GM23338 (cell line): ENCODE measurements around the gene RHOH. TPM values are rescaled to one million over a fixed set of nuclear protein-coding genes. Genes with fewer than 3 reads are reported as not detected.

Experiments
- ATAC-seq: fragments of 200-7000 bp; cut with Tn5 transposase; 3 replicates; pipeline ENCODE4 v1.9.1; 2020
- DNase-seq: peaks from one replicate; pipeline ENCODE4 v3.0.0-alpha.2; 2015; ENCODE audit warnings: low spot score
- H2AFZ ChIP-seq: fragments of 200-600 bp; sonication (generic); 2 replicates; pipeline ENCODE4 v1.8.0; 2016; ENCODE audit warnings: antibody characterized with exemption, mild to moderate bottlenecking, moderate library complexity
- H3F3A ChIP-seq: fragments of 200-600 bp; sonication (generic); replicated peaks from 2 replicates; pipeline ENCODE4 v1.8.0; 2017; ENCODE audit warnings: antibody characterized with exemption, mixed run types, low read depth
- H3K27ac ChIP-seq: fragments of 200-600 bp; sonication (generic); 2 replicates; pipeline ENCODE4 v1.6.1; 2016; ENCODE audit warnings: low read depth
- H3K27me3 ChIP-seq: fragments of 200-600 bp; sonication (generic); 2 replicates; pipeline ENCODE4 v1.8.0; 2016; ENCODE audit warnings: mild to moderate bottlenecking, mixed run types, moderate library complexity; ENCODE audit not compliant: insufficient read depth
- H3K36me3 ChIP-seq: fragments of 200-600 bp; sonication (generic); 2 replicates; pipeline ENCODE4 v1.8.0; 2016; ENCODE audit warnings: mild to moderate bottlenecking; ENCODE audit not compliant: insufficient read depth
- H3K4me1 ChIP-seq: fragments of 200-600 bp; sonication (generic); 2 replicates; pipeline ENCODE4 v1.8.0; 2016; ENCODE audit warnings: mild to moderate bottlenecking, moderate library complexity; ENCODE audit not compliant: insufficient read depth
- H3K4me2 ChIP-seq: fragments of 200-600 bp; sonication (generic); 2 replicates; pipeline ENCODE4 v1.7.1; 2017; ENCODE audit warnings: mixed run types
- H3K4me3 ChIP-seq: fragments of 200-600 bp; sonication (generic); 2 replicates; pipeline ENCODE4 v1.6.1; 2016; ENCODE audit warnings: mixed run types
- H3K79me2 ChIP-seq: fragments of 200-600 bp; sonication (generic); replicated peaks from 2 replicates; pipeline ENCODE4 v1.8.0; 2017; ENCODE audit warnings: mild to moderate bottlenecking; ENCODE audit not compliant: insufficient read depth
- H3K9me2 ChIP-seq: fragments of 200-600 bp; sonication (generic); 2 replicates; pipeline ENCODE4 v1.8.0; 2017; ENCODE audit not compliant: insufficient read depth
- H4K20me1 ChIP-seq: fragments of 200-600 bp; sonication (generic); replicated peaks from 2 replicates; pipeline ENCODE4 v1.8.0; 2017; ENCODE audit warnings: mild to moderate bottlenecking; ENCODE audit not compliant: insufficient read depth
- H3K27ac Mint-ChIP-seq: 2 replicates; pipeline ENCODE4 v1.8.0; 2020; ENCODE audit warnings: inconsistent platforms, mild to moderate bottlenecking, moderate library complexity, mixed read lengths
- H3K27me3 Mint-ChIP-seq: 3 replicates; pipeline ENCODE4 v1.8.0; 2022; ENCODE audit warnings: low read depth, mild to moderate bottlenecking, moderate library complexity, mixed read lengths, inconsistent platforms; ENCODE audit not compliant: insufficient read depth, poor library complexity
- H3K36me3 Mint-ChIP-seq: 3 replicates; pipeline ENCODE4 v1.8.0; 2021; ENCODE audit warnings: low read depth, mild to moderate bottlenecking, inconsistent platforms, moderate library complexity, mixed read lengths
- H3K4me1 Mint-ChIP-seq: 3 replicates; pipeline ENCODE4 v1.8.0; 2020; ENCODE audit warnings: mild to moderate bottlenecking, inconsistent platforms, mixed read lengths
- H3K4me3 Mint-ChIP-seq: 3 replicates; pipeline ENCODE4 v1.8.0; 2021; ENCODE audit warnings: moderate library complexity, mild to moderate bottlenecking, inconsistent platforms, mixed read lengths
- H3K9me3 Mint-ChIP-seq: 3 replicates; pipeline ENCODE4 v1.8.0; 2020; ENCODE audit warnings: moderate library complexity, mild to moderate bottlenecking, inconsistent platforms, mixed read lengths
- CREB1 ChIP-seq: fragments of 250-450 bp; sonication (Bioruptor Pico); IDR thresholded peaks from 2 replicates; pipeline ENCODE4 v1.5.0; 2020; ENCODE audit warnings: low read depth, mild to moderate bottlenecking, moderate library complexity
- ETS1 ChIP-seq: IDR thresholded peaks from 2 replicates; pipeline ENCODE4 v1.6.1; 2016; ENCODE audit warnings: antibody characterized with exemption
- EZH2 ChIP-seq: fragments of 200-600 bp; sonication (generic); IDR thresholded peaks from one replicate; pipeline ENCODE4 v1.8.0; 2017; ENCODE audit warnings: antibody characterized with exemption, mild to moderate bottlenecking, low read depth; ENCODE audit not compliant: unreplicated experiment
- JUNB ChIP-seq: IDR thresholded peaks from one replicate; pipeline ENCODE4 v1.6.1; 2016; ENCODE audit warnings: antibody characterized with exemption; ENCODE audit not compliant: unreplicated experiment
- POLR2AphosphoS5 ChIP-seq: IDR thresholded peaks from 2 replicates; pipeline ENCODE4 v1.6.1; 2016; ENCODE audit warnings: antibody characterized with exemption, low read depth
- REST ChIP-seq: IDR thresholded peaks from one replicate; pipeline ENCODE4 v1.6.1; 2018; ENCODE audit warnings: antibody characterized with exemption; ENCODE audit not compliant: unreplicated experiment
- STAT1 ChIP-seq: IDR thresholded peaks from one replicate; pipeline ENCODE4 v1.6.1; 2016; ENCODE audit warnings: antibody characterized with exemption; ENCODE audit not compliant: unreplicated experiment
- ZNF331 ChIP-seq: fragments of 250-450 bp; sonication (Bioruptor Pico); IDR thresholded peaks from 2 replicates; pipeline ENCODE4 v1.5.0; 2020; ENCODE audit warnings: low read depth, mild to moderate bottlenecking, moderate library complexity
- polyA plus RNA-seq: library from polyadenylated mRNA; unstranded; fragments of >200 nt; fragmentation: Nextera tagmentation; extraction: Ambion mirVana; gene quantifications from 2 replicates; pipeline ENCODE4 v1.2.1, GENCODE V29; 2016
- total RNA-seq: library from RNA; depleted of rRNA; stranded (reverse); fragments of >200 nt; shearing (Covaris generic); gene quantifications from 2 replicates; pipeline ENCODE4 v1.2.3, GENCODE V29; 2014
- TF ChIP-seq, protein P1 (sequence below): fragments of 250-450 bp; sonication (Bioruptor Pico); IDR thresholded peaks from 2 replicates; pipeline ENCODE4 v1.5.0; 2020; ENCODE audit warnings: mild to moderate bottlenecking, moderate library complexity

The RHOH gene
- total and polyA plus RNA-seq, 2 experiments from 2014 or later, result 2.2 to 3.7 TPM

DNA sequence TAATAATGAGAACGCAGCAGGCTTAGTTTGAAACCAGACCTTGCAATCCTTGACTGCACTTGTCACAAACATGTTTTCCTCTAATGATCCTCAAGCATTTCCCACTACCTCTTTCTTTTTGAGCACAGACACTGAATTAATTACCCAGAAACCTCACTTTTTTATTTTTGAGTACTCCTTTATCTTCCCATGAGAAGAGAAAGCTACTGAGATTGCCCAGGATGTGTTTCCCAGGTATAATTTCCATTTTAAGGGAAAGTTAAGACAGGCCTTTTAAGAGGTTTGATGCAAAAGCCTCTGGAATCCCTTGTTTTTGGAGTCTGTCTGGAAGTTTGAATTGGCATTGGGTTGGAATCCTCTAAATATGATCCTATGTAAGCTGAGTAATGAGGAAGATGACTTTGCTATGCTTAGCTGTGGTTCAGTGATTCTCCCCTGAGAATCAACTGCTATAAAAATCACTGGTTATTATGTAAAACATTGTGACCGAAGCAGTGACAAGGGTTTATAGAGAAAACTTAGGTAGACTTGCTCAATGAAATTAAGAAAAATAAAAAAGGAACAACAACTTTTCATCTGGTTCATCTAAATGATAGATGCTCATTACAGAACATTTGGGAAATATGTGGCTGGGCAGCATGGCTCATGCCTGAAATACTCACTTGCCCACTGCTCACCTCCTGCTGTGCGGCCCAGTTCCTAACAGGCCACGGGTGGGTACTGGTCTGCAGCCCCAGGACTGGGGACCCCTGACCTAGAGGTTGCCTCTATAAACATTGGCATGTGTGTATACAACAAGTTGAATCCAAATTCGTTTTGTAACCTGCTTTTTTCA, 10.8 kb upstream of the RHOH start:
- TF ChIP-seq REST (no peak), STAT1 (no peak), CREB1 (CRISPR knock-in tag) (no peak), ZNF331 (CRISPR knock-in tag) (no peak), POLR2AphosphoS5 (no peak), EZH2 (no peak), JUNB (no peak), ETS1 (no peak)
- TF ChIP-seq, protein P1, sequence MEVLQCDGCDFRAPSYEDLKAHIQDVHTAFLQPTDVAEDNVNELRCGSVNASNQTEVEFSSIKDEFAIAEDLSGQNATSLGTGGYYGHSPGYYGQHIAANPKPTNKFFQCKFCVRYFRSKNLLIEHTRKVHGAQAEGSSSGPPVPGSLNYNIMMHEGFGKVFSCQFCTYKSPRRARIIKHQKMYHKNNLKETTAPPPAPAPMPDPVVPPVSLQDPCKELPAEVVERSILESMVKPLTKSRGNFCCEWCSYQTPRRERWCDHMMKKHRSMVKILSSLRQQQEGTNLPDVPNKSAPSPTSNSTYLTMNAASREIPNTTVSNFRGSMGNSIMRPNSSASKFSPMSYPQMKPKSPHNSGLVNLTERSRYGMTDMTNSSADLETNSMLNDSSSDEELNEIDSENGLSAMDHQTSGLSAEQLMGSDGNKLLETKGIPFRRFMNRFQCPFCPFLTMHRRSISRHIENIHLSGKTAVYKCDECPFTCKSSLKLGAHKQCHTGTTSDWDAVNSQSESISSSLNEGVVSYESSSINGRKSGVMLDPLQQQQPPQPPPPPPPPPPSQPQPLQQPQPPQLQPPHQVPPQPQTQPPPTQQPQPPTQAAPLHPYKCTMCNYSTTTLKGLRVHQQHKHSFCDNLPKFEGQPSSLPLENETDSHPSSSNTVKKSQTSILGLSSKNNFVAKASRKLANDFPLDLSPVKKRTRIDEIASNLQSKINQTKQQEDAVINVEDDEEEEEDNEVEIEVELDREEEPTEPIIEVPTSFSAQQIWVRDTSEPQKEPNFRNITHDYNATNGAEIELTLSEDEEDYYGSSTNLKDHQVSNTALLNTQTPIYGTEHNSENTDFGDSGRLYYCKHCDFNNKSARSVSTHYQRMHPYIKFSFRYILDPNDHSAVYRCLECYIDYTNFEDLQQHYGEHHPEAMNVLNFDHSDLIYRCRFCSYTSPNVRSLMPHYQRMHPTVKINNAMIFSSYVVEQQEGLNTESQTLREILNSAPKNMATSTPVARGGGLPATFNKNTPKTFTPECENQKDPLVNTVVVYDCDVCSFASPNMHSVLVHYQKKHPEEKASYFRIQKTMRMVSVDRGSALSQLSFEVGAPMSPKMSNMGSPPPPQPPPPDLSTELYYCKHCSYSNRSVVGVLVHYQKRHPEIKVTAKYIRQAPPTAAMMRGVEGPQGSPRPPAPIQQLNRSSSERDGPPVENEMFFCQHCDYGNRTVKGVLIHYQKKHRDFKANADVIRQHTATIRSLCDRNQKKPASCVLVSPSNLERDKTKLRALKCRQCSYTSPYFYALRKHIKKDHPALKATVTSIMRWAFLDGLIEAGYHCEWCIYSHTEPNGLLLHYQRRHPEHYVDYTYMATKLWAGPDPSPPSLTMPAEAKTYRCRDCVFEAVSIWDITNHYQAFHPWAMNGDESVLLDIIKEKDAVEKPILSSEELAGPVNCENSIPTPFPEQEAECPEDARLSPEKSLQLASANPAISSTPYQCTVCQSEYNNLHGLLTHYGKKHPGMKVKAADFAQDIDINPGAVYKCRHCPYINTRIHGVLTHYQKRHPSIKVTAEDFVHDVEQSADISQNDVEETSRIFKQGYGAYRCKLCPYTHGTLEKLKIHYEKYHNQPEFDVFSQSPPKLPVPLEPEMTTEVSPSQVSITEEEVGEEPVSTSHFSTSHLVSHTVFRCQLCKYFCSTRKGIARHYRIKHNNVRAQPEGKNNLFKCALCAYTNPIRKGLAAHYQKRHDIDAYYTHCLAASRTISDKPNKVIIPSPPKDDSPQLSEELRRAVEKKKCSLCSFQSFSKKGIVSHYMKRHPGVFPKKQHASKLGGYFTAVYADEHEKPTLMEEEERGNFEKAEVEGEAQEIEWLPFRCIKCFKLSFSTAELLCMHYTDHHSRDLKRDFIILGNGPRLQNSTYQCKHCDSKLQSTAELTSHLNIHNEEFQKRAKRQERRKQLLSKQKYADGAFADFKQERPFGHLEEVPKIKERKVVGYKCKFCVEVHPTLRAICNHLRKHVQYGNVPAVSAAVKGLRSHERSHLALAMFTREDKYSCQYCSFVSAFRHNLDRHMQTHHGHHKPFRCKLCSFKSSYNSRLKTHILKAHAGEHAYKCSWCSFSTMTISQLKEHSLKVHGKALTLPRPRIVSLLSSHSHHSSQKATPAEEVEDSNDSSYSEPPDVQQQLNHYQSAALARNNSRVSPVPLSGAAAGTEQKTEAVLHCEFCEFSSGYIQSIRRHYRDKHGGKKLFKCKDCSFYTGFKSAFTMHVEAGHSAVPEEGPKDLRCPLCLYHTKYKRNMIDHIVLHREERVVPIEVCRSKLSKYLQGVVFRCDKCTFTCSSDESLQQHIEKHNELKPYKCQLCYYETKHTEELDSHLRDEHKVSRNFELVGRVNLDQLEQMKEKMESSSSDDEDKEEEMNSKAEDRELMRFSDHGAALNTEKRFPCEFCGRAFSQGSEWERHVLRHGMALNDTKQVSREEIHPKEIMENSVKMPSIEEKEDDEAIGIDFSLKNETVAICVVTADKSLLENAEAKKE (CRISPR knock-in tag), result no peak

More for the DNA sequence above, 10.8 kb upstream of the RHOH start:
- no peaks in the 10 kb centered on the region for H3K36me3 ChIP-seq
- H3K4me3 Mint-ChIP-seq, result no peak overlapping the region
- H3K36me3 Mint-ChIP-seq, result no peaks in the 10 kb centered on the region
- no peaks in the 10 kb centered on the region for H3K9me3 Mint-ChIP-seq
- peak overlapping the region; percentile 70; the same call in 1 of the 2 replicates for H2AFZ ChIP-seq
- H3K27me3 ChIP-seq, result no peaks in the 10 kb centered on the region
- H3F3A ChIP-seq, result 0 out of 2 replicates have a peak, but pooled peaks cover 3% of the 10 kb centered on the region
- ATAC-seq (no peak), DNase-seq (no peak)
- H3K79me2 ChIP-seq, result no peaks in the 10 kb centered on the region
- no peak overlapping the region for H3K4me3 ChIP-seq
- no peak overlapping the region for H3K4me2 ChIP-seq
- H4K20me1 ChIP-seq, result no peaks in the 10 kb centered on the region
- H3K9me2 ChIP-seq, result no peaks in the 10 kb centered on the region
- peak overlapping the region; percentile 94 for H3K27ac Mint-ChIP-seq
- peaks cover 30% of the 10 kb centered on the region for H3K4me1 ChIP-seq
- peaks cover 28% of the 10 kb centered on the region for H3K4me1 Mint-ChIP-seq
- H3K27me3 Mint-ChIP-seq, result no peaks in the 10 kb centered on the region
- peak overlapping the region; percentile 60; the same call in 1 of the 2 replicates for H3K27ac ChIP-seq
